AG20443 (cell line): Measurements from ENCODE around the gene MCRIP1.

Source experiments
- DNase-seq: peaks from one replicate; pipeline ENCODE4 v3.0.0; 2012; ENCODE audit warnings: low spot score, mixed read lengths

The MCRIP1 gene, protein sequence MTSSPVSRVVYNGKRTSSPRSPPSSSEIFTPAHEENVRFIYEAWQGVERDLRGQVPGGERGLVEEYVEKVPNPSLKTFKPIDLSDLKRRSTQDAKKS

DNA sequence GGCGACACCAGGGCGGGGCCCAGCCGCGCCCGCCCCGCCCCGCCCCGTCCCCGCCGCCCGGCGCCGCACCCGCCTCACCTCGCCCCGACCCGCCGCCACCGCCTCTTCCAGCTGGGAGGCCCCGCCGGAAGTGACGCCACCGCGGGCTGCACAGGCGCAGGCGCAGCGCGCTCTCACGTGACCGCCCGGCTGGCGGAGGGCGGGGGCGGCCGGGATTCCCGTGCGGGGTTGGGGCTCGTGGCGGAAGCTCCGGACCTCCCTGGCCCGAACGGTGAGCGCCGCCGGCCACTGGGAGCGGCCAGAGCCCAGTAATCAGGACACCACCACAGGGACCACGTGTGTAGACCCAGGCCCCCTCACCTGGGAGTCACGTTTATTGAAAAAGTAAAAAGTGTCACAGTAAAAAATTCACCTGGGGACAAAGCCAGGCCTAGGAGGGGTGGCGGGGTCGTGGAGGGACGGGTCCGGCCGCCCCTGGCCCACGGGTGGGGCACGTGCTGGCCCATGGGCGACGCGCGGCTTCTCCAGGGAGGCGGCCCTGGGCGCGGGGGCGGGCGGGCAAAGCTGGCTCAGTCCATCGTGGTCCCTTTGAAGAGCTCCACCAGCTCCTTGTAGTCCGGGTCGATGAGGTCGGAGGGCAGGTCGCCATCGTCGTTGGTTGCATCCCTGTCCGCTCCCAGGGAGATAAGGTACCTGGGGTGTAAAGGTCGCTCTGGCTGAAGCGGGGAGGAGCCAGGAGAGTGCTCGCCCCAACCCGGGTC is at the start of gene MCRIP1:
Gene MCRIP1 (minus strand): TSS at position 132 of the 761 bp plus-strand sequence. CDS start 8,785 bp downstream, outside the sequence.
- DNase-seq, result peak; percentile 99

DNA sequence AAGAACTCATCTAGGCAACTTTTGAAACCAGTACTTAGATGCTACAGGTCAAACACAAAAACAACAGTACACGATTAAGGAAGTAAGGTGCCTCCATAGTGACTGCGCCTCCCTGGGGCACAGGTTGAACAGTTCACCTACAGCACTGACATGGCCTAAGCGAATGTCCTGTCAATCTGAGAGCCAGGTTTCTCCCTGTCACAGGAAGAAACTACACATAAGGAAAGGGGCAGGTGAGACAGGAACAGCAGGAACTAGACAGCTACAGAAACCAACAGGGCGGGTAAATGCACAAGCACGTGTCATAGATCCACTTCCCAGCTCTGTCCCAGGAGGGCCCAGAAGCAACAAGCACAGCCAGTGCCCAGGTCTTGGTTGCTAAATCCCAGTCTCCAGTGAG is 46.0 kb upstream of the MCRIP1 start:
- peak; percentile 1 for DNase-seq

DNA sequence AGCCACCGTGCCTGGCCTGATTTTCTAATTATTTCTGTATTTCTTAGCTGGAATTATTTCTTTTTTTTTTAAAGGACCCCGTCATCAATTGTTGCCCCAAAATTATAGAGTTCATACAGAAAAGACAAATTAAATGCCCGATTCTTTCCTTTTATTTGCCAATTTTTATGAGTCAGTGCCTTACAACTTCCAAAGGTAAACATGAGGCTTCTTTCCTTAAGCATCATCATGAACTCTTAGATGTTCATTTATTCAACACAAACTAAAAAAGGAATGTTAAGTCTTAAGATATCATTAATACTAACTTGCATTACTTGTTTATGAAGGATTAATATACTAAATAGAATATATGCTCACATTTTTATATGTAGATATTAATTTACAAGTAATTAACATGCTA is 45.2 kb upstream of the MCRIP1 start:
- DNase-seq, result no peak

DNA sequence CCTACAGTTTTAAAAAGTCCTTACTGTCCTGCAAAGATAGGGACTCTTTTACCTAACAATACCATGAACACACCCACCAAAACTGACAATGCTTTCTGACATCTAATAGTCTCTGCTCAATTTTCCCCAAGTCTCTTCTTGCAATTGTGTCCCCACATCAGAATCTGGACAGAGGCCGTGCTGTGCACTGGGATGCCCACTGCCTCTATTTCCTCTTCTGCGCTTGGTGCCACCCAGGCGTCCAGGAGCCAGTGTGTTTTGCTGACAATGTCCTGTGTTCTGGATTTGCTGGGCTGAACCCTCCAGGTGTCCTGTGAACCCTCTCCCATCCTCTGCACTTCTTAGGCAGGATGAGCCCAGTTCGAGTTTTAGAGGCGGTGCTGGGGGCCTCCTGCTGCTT is 44.5 kb upstream of the MCRIP1 start:
- no peak for DNase-seq

DNA sequence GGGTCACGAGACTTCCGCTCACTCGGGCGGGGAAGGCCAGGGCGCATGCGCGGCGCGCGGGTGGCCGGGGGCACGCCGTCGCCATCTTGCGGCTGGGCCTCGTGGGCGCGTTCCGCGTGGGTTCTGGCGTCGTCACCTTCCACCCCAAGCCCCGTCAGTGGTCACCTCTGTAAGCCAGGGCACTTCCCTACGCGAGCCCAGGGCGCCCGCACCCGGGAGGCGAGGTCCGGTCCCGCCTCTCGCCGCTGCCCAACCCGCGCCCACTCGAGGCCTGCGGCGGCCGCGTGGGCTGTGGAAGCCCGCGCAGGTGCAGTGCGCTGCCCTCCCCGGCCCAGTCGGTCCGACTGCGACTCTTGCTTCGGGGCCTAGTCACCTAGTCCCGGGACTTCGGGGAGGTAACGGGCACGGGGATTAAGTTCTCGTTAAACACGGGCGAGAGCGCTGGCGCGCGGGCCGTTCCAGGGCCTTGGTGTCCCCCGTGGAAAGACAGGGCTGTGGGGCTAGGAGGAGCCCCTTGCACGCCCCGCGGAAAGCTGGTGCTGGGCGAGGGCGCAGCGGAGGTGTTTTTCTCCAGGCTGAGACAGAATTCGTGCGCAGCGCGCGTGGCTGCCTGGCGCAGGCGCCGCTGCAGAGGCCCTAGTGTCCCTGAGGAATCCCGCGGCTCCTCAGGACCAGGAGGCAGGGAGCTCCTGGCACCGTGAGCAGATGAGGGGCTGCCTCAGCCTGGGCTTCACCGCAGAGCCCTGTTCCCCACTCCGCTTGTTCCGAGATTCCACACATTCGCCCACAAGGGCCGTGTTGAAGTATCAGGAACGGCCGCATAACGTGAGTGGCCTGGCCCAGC is 38.5 kb upstream of the MCRIP1 start:
- peak; percentile 99 for DNase-seq

DNA sequence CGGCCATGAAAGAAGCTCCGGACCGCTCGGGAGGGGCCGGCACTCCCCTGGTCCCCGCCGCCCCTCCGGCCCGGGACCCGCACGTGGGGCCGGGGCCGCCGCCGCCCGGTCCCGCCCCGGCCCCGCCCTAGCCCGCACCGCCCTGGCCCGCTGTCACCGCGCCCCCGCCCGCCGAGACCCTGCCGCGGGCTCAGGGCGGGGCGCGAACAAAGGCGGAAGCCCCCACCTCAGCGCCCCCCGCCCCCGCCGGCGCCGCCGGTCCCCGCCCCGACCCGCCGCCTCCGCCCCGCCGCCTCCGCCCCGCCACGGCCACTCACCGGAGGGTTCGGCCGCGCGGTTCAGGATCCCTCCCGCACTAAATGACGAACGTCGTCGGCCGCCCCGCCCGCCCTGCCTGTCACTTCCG is 37.9 kb upstream of the MCRIP1 start, which contains the start of gene ARHGDIA:
Gene ARHGDIA (minus strand): TSS at position 357 of the 406 bp plus-strand sequence. CDS start 1,407 bp downstream, outside the sequence.
- no peak for DNase-seq

DNA sequence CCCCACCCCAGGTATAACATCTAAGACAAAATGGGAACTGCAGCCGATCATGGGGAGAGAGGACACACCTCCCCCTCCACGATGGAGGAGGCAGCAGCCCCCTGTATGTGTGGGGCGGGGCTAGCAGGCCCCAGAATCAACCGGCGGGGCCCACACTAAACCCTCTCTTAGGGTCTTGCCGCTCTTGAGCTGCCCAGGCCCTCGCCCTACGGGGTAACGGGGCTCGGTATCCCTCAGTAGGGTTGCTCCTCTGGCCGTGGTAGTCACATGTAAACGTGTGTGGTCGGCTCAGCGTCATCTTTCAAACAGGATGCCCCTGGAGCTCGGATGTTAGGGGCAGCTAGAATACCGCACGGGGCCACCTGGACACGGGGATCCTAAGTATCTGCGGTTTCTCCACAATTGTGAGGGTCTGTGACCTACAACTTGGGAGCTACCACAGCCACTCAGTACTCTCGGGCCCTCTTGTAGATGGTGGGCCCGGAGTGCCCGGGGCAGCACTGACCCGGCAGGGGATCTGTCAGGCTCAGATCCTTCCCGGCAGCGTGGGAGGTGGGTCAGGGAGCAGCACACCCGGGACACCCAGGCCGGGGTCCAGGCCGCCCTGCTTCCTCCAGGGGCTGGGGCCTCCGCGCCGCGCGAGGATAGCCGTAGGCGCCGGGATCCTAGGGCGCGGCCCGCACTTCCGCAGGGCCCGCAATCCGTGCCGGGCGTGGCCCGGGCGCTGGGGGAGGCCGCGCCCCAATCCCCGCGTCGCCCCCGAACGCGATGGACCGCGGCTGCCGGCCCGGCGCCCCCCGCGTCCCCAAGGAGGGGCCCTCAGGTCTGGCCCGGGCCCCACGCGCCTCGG is 37.3 kb upstream of the MCRIP1 start:
- DNase-seq, result peak; percentile 49

DNA sequence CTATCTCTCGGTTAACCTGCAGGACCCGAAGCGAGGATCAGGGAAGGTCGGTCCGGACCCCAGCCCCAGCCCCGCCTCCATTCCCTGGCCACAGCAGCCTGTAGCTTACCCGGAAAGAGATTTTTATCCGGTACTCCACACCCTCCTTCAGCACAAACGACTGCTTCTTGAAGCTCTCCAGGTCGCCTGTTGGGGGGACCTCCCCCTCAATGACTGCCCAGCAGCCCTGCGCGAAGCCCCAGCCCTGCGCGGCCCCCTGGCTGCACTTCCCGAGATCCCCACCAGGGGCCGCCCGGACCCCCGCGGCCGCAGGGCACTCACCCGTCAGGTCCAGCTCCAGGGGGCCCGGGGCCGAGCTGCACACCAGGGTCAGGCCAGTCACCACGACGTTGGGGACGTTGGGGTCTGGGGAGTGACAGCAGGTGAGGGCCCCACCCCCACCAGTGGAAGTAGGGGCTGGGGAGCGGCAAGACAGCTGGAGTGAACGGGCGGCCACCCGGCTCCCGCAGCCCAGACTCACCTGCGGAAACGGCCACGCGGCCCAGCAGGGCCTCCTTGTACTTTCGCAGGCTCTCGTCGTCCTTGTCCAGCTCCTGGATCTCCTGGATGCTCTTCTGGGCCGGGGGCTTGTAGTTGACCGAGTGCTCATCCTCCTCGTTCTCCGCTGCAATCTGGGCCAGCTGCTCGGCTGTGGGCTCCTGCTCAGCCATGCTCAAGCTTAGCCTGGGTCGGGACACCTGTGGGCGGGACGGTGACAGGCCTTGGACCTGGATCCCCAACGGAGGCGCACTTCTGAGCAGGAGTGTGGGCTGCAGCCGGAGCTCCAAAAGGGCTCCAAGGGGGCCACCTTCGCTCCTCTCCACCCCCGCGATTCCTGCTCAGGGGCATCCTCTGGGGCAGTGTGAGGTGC is 36.4 kb upstream of the MCRIP1 start:
- peak; percentile 62 for DNase-seq

DNA sequence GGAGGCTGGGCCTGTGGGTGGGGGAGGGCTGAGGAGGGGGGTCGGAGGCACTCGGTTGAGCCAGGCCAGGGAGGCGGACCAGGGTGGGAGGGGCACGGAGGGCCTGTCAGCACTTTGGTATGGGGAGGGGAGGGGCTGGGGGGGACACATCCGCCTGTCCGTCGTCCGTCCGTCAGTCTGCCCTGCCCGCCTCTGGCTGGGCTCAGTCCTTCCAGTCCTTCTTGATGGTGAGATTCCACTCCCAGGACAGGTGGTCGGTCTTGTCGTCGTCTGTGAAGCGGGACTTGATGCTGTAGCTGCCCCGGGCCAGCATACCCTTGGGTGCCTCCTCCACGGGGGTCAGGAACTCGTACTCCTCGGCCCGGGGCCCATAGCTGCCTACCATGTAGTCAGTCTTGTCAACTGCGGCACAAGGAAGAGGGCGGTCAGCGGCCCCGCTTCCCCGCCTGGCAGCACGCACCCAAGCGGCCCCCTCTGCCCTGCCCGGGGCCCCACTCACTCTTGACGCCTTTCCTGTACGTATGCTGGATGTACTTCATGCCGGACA is 35.7 kb upstream of the MCRIP1 start:
- peak; percentile 75 for DNase-seq

DNA sequence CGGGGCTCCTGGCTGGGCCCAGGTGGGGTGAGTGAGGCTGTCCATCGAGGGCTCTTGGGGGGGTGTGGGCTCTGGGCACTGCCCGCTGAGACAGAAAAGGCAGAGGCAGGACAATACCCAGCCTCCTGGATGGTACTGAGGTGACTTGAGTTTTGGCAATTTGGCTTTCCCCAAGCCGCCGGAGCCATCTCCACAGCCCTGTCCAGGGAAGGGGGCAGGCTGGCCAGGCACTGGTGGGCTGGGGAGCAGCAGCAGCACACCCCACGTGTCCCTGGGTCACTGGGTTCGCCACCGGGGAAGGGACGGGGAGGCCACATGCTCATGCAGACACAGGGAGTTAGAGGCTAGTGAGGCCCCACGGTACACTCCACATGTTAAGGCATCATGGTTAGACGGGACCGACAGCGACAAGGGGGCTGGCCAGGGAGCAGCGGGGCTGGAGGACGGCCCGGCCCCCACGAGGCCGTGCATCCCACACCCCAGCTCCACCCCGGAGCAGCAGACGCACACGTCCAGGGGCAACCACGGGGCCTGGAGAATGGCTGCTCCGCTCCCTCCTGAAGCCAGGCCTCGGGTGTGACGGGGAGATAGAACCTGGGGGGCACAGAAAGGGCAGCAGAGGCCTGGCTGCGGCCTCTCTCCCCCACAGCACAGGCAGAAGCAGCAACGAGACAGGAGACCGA is 35.0 kb upstream of the MCRIP1 start:
- DNase-seq, result no peak

DNA sequence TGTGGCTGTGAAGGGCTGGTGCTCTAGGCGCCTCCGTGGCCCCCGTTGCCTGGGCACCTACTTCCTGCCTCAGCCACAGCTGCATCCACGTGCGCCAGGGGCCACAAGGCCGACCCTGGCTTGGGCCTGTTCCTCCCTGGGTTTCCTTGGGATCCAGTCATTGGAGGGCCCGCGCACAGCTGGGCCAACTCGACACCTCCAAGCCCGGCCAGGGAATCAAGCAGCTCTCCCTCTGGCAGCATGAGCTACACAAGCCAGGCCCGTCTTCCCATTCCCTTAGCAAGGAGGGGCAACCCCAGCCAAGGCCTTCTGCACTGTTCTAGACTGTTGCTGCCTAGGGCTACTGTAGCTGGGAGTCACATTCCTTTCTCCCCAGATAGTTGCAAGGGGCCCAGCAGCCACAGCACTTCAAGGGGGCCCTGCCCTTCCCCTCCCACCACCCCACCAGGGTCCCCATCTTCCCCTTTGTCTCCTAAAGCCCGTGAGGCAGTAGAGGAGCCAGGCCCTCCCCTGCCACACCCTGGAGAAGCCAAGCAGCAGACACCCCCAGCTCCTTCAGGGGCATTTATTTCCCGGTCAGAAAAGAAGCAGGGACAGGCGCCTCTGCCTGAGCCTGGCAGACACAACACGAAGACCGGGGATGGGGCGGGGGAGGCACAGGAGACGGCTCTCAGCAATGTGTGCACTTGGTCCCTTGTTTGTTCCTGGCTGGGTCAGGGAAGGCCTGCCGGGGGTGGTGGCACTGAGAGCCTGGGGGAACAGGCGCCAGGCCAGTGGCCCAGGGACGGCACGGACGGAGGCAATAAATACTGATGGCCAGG is 34.3 kb upstream of the MCRIP1 start:
- DNase-seq, result no peak

DNA sequence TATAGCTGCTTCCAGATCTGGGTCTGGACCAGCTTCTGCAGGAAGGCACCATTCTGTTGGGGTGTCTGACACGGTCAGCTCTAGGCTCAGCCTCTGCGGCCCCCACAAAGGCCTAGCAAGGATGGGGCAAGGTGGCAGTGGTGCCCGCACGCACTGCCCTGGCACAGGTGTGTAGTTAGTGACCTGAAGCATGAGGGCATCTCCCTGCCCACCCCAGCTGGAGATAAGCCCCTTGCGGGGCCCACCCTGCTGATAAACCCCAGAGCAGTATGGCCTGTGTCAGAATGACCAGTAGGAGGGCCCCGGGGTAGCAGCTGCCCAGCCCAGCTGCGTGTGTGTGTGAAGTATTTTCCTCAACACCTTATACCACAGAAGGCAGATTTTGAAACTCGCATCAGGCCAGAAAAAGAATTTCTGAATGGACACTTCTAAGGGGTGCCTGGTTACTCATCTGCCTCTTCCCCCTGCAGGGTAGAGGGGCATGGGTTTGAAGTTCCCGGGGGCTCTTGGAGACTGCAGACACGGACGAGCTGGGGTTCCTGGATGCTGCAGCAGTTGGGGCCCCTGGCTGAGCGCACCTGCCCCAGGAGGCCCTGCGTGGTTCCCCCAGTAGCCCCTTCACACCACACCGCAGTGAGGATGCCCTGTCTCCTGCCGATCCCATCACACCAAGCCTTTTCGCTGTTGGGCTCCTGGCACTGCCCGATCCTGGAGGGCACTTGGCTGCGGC is 33.5 kb upstream of the MCRIP1 start:
- DNase-seq, result no peak

DNA sequence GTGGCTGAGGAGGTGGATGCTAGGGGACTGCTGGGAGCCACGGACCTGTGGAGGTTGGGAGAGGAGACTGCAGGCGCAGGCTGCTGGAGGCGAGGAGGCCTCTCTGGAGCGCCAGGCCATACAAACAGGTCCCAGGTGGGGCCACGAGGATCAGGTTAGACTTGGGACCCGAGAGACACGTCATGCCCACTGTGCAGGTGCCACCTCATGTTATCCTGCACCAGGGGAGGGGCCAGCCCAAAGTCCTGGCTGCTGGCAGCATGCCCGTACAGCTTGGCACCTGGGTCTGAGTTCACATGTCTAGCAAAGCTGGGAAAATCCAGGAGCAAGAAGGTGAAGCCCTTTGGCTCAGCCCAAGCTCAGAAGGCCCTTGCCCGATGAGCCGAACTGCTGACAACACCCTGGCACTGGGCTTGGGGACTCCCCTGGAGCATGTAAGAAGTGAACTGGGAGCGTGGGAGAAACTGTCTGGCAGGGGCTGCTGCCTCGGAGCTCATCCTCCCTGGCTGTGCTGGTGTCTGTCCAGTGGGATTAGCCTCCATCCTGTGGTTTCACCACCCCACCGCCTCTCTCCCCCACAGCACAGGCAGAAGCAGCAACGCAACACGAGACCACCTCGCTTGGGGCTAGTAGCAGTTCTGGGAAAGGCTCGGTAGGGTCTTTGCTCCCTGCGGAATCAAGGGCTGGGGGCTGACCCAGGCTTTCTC is 32.8 kb upstream of the MCRIP1 start:
- no peak for DNase-seq

DNA sequence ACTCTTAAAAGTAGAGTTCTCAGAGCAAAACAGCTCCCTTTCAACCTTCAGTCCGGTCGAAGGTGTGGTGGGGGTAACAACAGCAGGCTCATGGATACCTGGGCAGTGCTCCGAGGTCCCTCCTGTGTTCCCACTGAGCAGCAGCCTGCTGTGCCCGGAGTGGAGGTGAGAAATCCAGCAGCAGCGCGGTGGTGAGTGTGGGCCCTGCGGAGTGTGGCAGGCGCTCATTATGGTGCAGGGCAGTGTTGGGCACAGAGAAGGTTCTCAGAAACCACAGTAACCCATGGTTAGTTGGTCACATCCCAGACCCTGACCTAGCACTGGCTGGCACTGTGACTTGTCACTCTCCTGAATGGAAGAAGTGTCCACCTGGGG is 32.3 kb upstream of the MCRIP1 start:
- DNase-seq, result no peak

DNA sequence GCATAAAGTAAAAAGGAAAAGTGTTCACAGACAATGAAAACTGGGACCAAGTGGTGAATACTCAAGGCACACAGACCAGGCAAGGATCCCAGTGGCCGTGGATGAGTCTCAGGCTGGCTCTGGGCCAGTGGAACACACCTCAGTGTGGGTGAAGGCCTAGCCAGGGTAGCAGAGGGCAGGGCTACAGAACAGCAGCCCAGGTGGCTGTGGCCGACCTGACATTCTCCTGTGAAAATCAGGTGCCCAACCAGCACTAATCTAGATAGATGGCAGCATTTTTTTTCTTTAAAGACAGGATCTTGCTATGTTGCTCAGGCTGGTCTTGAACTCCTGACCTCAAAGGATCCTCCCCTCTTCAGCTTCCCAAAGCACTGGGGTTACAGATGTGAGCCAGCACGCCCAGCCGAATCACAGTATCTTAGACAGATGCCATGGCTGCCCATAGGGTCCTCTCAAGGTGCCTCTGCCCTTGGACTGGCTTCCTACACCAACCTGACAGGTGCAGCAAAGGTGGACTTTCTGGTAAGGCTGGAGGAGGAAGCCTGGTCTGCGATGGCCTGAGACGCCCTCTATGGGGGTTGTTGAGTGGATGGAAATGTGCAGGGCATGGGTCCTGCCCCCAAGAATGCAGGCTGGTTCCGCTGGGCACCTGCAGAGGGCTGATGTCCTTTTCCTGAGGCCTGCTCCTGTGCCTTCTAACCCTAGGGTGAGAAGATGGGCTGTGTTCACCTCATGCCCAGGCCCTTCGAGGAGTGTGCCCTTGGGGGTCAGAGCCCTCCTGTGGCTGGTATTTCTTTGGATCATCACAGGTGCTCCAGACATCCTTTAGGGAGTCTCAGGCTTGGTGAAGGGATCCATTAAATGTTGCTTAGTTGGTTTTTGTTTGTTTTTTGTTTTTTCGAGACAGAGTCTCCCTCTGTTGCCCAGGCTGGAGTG is 31.0 kb upstream of the MCRIP1 start:
- no peak for DNase-seq

DNA sequence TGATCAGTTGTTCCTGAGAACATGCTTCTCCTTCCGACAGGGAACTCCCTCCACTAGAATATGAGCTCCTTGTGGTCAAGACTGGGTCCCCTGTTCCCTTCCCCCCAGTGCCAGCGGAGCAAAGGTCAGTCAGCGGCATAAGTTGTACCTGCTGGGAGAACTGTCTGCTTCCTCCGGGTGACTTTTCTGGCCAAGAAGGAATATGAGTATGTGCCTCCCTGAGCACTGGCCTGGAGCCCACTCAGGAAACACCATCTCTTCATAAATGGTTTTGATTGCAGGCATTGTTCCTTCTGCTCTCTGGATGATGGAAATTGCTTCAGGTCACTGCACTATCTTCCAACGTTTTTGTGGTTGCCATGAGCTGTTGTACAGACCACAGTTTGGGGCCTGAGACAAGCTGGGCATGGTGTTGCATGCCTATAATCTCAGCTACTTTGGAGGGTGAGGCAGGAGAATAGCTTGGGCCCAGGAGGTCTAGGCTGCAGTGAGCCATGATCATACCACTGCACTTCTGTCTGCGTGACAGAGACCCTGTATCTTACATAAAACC is 30.1 kb upstream of the MCRIP1 start:
- no peak for DNase-seq
